Measurements from ENCODE around the gene THAP4. TPM values are rescaled to one million over a fixed set of nuclear protein-coding genes. Genes with fewer than 3 reads are reported as not detected.
"Not testable (repeated sequence)": the region's sequence is repeated elsewhere in the genome, so short reads cannot be mapped to it uniquely, and the experiment has no call there.

The THAP4 gene
- total RNA-seq, 1 donor from 2014 or later: 42.5 TPM

- not testable (repeated sequence) for H3K4me1 Mint-ChIP-seq (ENCODE audit: unreplicated experiment); H3K4me3 Mint-ChIP-seq (ENCODE audit: unreplicated experiment); H3K27me3 Mint-ChIP-seq (ENCODE audit: unreplicated experiment); H3K27ac Mint-ChIP-seq (ENCODE audit: unreplicated experiment); DNase-seq (ENCODE audit: low spot score)
- Mint-ChIP-seq H3K36me3 (ENCODE audit: low read depth, unreplicated experiment) (peaks cover 35% of the 10 kb centered on the region), H3K9me3 (ENCODE audit: unreplicated experiment) (peaks cover 15% of the 10 kb centered on the region)
Observed at GRCh38 chr2:241589863-241590262, 47.1 kb downstream of the THAP4 start.

- H3K4me3 Mint-ChIP-seq (ENCODE audit: unreplicated experiment): peak overlapping the region; percentile 63
- no peak for DNase-seq (ENCODE audit: low spot score)
- no peaks in the 10 kb centered on the region for H3K4me1 Mint-ChIP-seq (ENCODE audit: unreplicated experiment)
- TF ChIP-seq, protein P1, sequence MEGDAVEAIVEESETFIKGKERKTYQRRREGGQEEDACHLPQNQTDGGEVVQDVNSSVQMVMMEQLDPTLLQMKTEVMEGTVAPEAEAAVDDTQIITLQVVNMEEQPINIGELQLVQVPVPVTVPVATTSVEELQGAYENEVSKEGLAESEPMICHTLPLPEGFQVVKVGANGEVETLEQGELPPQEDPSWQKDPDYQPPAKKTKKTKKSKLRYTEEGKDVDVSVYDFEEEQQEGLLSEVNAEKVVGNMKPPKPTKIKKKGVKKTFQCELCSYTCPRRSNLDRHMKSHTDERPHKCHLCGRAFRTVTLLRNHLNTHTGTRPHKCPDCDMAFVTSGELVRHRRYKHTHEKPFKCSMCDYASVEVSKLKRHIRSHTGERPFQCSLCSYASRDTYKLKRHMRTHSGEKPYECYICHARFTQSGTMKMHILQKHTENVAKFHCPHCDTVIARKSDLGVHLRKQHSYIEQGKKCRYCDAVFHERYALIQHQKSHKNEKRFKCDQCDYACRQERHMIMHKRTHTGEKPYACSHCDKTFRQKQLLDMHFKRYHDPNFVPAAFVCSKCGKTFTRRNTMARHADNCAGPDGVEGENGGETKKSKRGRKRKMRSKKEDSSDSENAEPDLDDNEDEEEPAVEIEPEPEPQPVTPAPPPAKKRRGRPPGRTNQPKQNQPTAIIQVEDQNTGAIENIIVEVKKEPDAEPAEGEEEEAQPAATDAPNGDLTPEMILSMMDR (IDR thresholded peaks at IDR 0.05; ENCODE audit: unreplicated experiment): no peak
- peaks cover 56% of the 10 kb centered on the region for H3K36me3 Mint-ChIP-seq (ENCODE audit: low read depth, unreplicated experiment)
- no peak overlapping the region for H3K27ac Mint-ChIP-seq (ENCODE audit: unreplicated experiment)
- peaks cover 15% of the 10 kb centered on the region for H3K9me3 Mint-ChIP-seq (ENCODE audit: unreplicated experiment)
- peaks cover 6% of the 10 kb centered on the region for H3K27me3 Mint-ChIP-seq (ENCODE audit: unreplicated experiment)
Observed at GRCh38 chr2:241586564-241587264, 50.2 kb downstream of the THAP4 start.

- Mint-ChIP-seq H3K4me3 (ENCODE audit: unreplicated experiment) (peak overlapping the region; percentile 31), H3K27me3 (ENCODE audit: unreplicated experiment) (peaks cover 6% of the 10 kb centered on the region), H3K4me1 (ENCODE audit: unreplicated experiment) (no peaks in the 10 kb centered on the region), H3K9me3 (ENCODE audit: unreplicated experiment) (peaks cover 15% of the 10 kb centered on the region), H3K36me3 (ENCODE audit: low read depth, unreplicated experiment) (peaks cover 57% of the 10 kb centered on the region), H3K27ac (ENCODE audit: unreplicated experiment) (peak overlapping the region; percentile 5)
- TF ChIP-seq, protein P1 (IDR thresholded peaks at IDR 0.05; ENCODE audit: unreplicated experiment): no peak
- no peak for DNase-seq (ENCODE audit: low spot score)
Observed at GRCh38 chr2:241584436-241584835, 52.5 kb downstream of the THAP4 start.

- TF ChIP-seq, protein P1 (IDR thresholded peaks at IDR 0.05; ENCODE audit: unreplicated experiment): no peak
- Mint-ChIP-seq H3K27ac (ENCODE audit: unreplicated experiment) (no peak overlapping the region), H3K4me3 (ENCODE audit: unreplicated experiment) (peak overlapping the region; percentile 76), H3K9me3 (ENCODE audit: unreplicated experiment) (peaks cover 15% of the 10 kb centered on the region), H3K36me3 (ENCODE audit: low read depth, unreplicated experiment) (peaks cover 68% of the 10 kb centered on the region), H3K4me1 (ENCODE audit: unreplicated experiment) (peaks cover under 1% of the 10 kb centered on the region), H3K27me3 (ENCODE audit: unreplicated experiment) (peaks cover 2% of the 10 kb centered on the region)
- no peak for DNase-seq (ENCODE audit: low spot score)
Observed at GRCh38 chr2:241582806-241583205, 54.2 kb downstream of the THAP4 start.

DNA sequence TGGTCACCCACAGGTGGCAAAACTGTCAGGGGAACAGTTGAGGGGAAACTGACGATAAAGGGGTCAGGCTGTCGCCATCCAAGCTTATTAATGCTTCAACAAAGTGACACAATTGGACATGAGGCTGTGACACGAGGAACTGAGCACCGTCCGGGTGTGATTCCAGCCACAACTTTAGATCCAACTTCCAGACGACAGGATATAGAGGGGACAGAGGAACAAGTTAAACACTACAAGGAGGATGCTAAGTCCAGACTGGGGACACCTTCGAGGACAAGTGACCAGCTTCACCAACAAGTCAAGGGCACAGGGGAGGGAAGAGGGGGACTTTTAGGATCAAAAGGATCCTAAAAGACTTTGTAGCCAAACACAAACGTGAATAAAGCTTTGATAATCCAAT is 54.6 kb downstream of the THAP4 start:
- H3K36me3 Mint-ChIP-seq (ENCODE audit: low read depth, unreplicated experiment): peaks cover 64% of the 10 kb centered on the region
- peaks cover 5% of the 10 kb centered on the region for H3K4me1 Mint-ChIP-seq (ENCODE audit: unreplicated experiment)
- no peak for DNase-seq (ENCODE audit: low spot score)
- TF ChIP-seq, protein P1 (IDR thresholded peaks at IDR 0.05; ENCODE audit: unreplicated experiment): no peak
- no peak overlapping the region for H3K27ac Mint-ChIP-seq (ENCODE audit: unreplicated experiment)
- H3K27me3 Mint-ChIP-seq (ENCODE audit: unreplicated experiment): peaks cover 2% of the 10 kb centered on the region
- H3K4me3 Mint-ChIP-seq (ENCODE audit: unreplicated experiment): peak overlapping the region; percentile 76
- H3K9me3 Mint-ChIP-seq (ENCODE audit: unreplicated experiment): peaks cover 15% of the 10 kb centered on the region
